Stimulated activated naive CD8-positive, alpha-beta T cell treated with anti-CD3 and anti-CD28 coated beads, Interleukin-15, Interleukin-2, amounts not matched to agents 100 ng/mL and 50 ng/mL, for 24 hours (primary cell): ENCODE measurements around the gene SH3RF2.
"Not testable (repeated sequence)": the region's sequence is repeated elsewhere in the genome, so short reads cannot be mapped to it uniquely, and the experiment has no call there.

Experiments
- H3K27ac Mint-ChIP-seq: one replicate; pipeline ENCODE4 v1.8.0; 2021; ENCODE audit warnings: mild to moderate bottlenecking, mixed read lengths
- H3K27me3 Mint-ChIP-seq: one replicate; pipeline ENCODE4 v1.8.0; 2021; ENCODE audit warnings: mixed read lengths
- H3K36me3 Mint-ChIP-seq: one replicate; pipeline ENCODE4 v1.8.0; 2021; ENCODE audit warnings: low read depth, mixed read lengths
- H3K4me1 Mint-ChIP-seq: one replicate; pipeline ENCODE4 v1.8.0; 2021; ENCODE audit warnings: low read depth, mixed read lengths
- H3K4me3 Mint-ChIP-seq: one replicate; pipeline ENCODE4 v1.8.0; 2021; ENCODE audit warnings: mild to moderate bottlenecking, mixed read lengths
- H3K9me3 Mint-ChIP-seq: one replicate; pipeline ENCODE4 v1.8.0; 2021; ENCODE audit warnings: mixed read lengths

Gene SH3RF2

GRCh38 chr5:145988993-145989392 is 52.6 kb downstream of the SH3RF2 start:
- H3K27ac Mint-ChIP-seq = no peak overlapping the region
- H3K4me3 Mint-ChIP-seq = no peak overlapping the region
- no peaks in the 10 kb centered on the region for H3K36me3 Mint-ChIP-seq
- no peaks in the 10 kb centered on the region for H3K4me1 Mint-ChIP-seq
- H3K27me3 Mint-ChIP-seq = peaks cover 5% of the 10 kb centered on the region
- peaks cover 3% of the 10 kb centered on the region for H3K9me3 Mint-ChIP-seq

DNA sequence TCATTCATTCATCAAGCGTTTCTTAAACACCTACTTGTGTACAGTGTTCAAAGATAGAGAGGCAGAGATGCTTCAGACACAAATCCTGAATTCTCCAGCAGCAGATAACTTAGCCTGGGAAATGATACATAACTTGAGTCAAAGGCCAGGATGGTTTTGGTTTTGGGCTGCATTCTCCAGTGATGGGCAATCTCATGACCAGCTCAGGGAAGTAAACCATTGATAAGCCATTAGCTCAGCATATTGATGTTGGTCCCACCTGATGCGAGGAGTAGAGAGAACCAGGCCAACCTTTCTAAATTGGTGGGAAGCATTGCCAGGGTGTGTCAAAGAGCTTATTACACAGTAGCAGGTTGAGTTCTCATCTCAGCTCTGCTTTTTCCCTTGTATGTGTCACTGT is 53.0 kb downstream of the SH3RF2 start:
- H3K27me3 Mint-ChIP-seq = peaks cover 4% of the 10 kb centered on the region
- no peaks in the 10 kb centered on the region for H3K4me1 Mint-ChIP-seq
- H3K27ac Mint-ChIP-seq = no peak overlapping the region
- H3K36me3 Mint-ChIP-seq = no peaks in the 10 kb centered on the region
- H3K9me3 Mint-ChIP-seq = peaks cover 7% of the 10 kb centered on the region
- no peak overlapping the region for H3K4me3 Mint-ChIP-seq

GRCh38 chr5:145990170-145990569 is 53.8 kb downstream of the SH3RF2 start:
- Mint-ChIP-seq H3K9me3 (peaks cover 7% of the 10 kb centered on the region), H3K27me3 (peaks cover 4% of the 10 kb centered on the region), H3K27ac (no peak overlapping the region), H3K4me1 (no peaks in the 10 kb centered on the region), H3K4me3 (no peak overlapping the region), H3K36me3 (no peaks in the 10 kb centered on the region)

- H3K9me3 Mint-ChIP-seq = peaks cover 7% of the 10 kb centered on the region
- peaks cover 4% of the 10 kb centered on the region for H3K27me3 Mint-ChIP-seq
- H3K4me1 Mint-ChIP-seq = no peaks in the 10 kb centered on the region
- no peaks in the 10 kb centered on the region for H3K36me3 Mint-ChIP-seq
- H3K27ac Mint-ChIP-seq = no peak overlapping the region
- no peak overlapping the region for H3K4me3 Mint-ChIP-seq
Observed at GRCh38 chr5:145991044-145991575, 54.7 kb downstream of the SH3RF2 start.

DNA sequence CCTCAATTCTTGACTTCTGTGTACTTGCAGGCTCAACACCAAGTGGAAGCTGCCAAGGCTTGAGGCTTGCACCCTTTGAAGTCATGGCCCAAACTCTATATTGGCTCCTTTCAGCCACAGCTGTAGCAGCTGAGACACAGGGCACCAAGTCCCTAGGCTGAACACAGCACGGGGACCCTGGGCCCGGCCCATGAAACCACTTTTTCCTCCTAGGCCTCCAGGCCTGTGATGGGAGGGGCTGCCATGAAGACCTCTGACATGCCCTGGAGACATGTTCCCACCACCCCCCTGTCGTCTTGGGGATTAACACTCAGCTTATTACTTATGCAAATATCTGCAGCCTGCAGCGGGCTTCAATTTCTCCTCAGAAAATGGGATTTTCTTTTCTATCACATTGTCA is 57.2 kb downstream of the SH3RF2 start:
- H3K4me1 Mint-ChIP-seq, H3K27ac Mint-ChIP-seq, H3K36me3 Mint-ChIP-seq: not testable (repeated sequence)

GRCh38 chr5:145996135-145996534 is 59.8 kb downstream of the SH3RF2 start:
- Mint-ChIP-seq H3K4me1 (no peaks in the 10 kb centered on the region), H3K9me3 (peaks cover 7% of the 10 kb centered on the region), H3K27ac (no peak overlapping the region)

More for the DNA sequence above, 57.2 kb downstream of the SH3RF2 start:
- H3K4me3 Mint-ChIP-seq, H3K9me3 Mint-ChIP-seq, H3K27me3 Mint-ChIP-seq: not testable (repeated sequence)

DNA sequence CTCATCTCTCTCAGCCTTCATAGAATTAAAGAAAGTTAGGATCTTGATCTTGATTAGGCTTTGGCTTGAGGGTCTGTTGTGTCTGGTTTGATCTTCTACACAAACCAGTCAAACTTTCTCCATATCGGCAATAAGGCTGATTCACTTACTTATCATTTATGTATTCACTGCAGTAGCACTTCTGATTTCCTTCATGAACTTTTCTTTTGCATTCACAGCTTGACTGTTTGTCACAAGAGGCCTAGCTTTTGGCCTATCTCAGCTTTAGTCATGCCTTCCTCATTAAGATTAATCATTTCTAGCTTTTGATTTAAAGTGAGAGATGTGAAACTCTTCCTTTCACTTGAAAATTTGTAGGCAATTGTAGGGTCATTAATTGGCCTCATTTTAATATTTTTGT is 62.8 kb downstream of the SH3RF2 start:
- H3K27me3 Mint-ChIP-seq = peaks cover 8% of the 10 kb centered on the region
- H3K9me3 Mint-ChIP-seq = peaks cover 2% of the 10 kb centered on the region
- H3K36me3 Mint-ChIP-seq = no peaks in the 10 kb centered on the region
- H3K4me3 Mint-ChIP-seq = no peak overlapping the region
- H3K4me1 Mint-ChIP-seq = no peaks in the 10 kb centered on the region
- H3K27ac Mint-ChIP-seq = no peak overlapping the region

More at GRCh38 chr5:145996135-145996534, 59.8 kb downstream of the SH3RF2 start:
- peaks cover 3% of the 10 kb centered on the region for H3K27me3 Mint-ChIP-seq
- H3K36me3 Mint-ChIP-seq = no peaks in the 10 kb centered on the region
- no peak overlapping the region for H3K4me3 Mint-ChIP-seq

- H3K4me3 Mint-ChIP-seq = no peak overlapping the region
- no peaks in the 10 kb centered on the region for H3K4me1 Mint-ChIP-seq
- H3K27me3 Mint-ChIP-seq = peaks cover 8% of the 10 kb centered on the region
- no peaks in the 10 kb centered on the region for H3K9me3 Mint-ChIP-seq
- no peaks in the 10 kb centered on the region for H3K36me3 Mint-ChIP-seq
- H3K27ac Mint-ChIP-seq = no peak overlapping the region
Observed at GRCh38 chr5:146000072-146000471, 63.7 kb downstream of the SH3RF2 start.

- Mint-ChIP-seq H3K27me3 (peaks cover 8% of the 10 kb centered on the region), H3K4me1 (no peaks in the 10 kb centered on the region), H3K9me3 (no peaks in the 10 kb centered on the region), H3K4me3 (no peak overlapping the region), H3K36me3 (no peaks in the 10 kb centered on the region), H3K27ac (no peak overlapping the region)
Observed at GRCh38 chr5:146001544-146002190, 65.3 kb downstream of the SH3RF2 start.

GRCh38 chr5:146002491-146002890 is 66.1 kb downstream of the SH3RF2 start:
- Mint-ChIP-seq H3K4me1 (no peaks in the 10 kb centered on the region), H3K9me3 (no peaks in the 10 kb centered on the region), H3K36me3 (no peaks in the 10 kb centered on the region), H3K27ac (no peak overlapping the region), H3K4me3 (no peak overlapping the region), H3K27me3 (peaks cover 13% of the 10 kb centered on the region)

DNA sequence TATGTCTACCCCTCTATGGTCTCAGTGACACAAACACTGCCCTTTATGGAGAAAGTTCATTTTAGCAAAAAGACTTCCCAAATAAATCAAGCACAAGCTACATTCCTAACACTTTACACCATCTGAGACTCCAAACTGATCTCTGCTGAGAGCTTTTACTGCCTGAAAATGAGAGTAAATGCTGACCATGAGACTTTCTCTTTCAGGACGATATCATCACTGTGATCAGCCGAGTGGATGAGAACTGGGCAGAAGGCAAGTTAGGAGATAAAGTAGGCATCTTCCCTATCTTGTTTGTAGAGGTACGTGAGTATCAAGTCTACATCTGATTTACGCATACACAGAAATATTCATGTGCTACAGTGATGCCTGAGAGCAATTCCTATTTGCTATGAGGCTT is 67.5 kb downstream of the SH3RF2 start:
- H3K4me1 Mint-ChIP-seq = no peaks in the 10 kb centered on the region
- no peaks in the 10 kb centered on the region for H3K36me3 Mint-ChIP-seq
- H3K27ac Mint-ChIP-seq = no peak overlapping the region
- no peaks in the 10 kb centered on the region for H3K9me3 Mint-ChIP-seq
- no peak overlapping the region for H3K4me3 Mint-ChIP-seq
- H3K27me3 Mint-ChIP-seq = peaks cover 13% of the 10 kb centered on the region

GRCh38 chr5:146005264-146005663 is 68.9 kb downstream of the SH3RF2 start:
- Mint-ChIP-seq H3K27me3 (peaks cover 13% of the 10 kb centered on the region), H3K36me3 (no peaks in the 10 kb centered on the region), H3K27ac (no peak overlapping the region), H3K4me1 (no peaks in the 10 kb centered on the region), H3K4me3 (no peak overlapping the region), H3K9me3 (no peaks in the 10 kb centered on the region)

DNA sequence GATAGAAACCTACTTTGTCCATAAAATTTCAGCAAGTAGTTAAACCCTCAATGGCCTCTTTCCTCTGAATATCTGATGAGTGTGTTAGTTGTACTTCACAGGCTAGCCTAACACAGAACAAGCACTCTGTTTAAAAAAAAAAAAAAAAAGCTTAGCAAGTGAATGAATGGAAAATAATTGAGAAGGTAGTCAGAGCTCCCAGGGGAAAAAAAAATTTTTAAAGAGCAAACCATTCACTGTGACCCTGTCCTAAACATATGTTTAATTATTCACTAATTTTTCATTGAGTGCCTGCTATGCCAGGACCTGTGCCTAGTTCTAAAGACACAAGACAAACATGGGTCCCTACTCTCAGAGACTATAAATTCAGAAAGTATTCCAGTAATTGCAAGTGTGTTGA is 69.3 kb downstream of the SH3RF2 start:
- Mint-ChIP-seq H3K27me3 (peaks cover 13% of the 10 kb centered on the region), H3K36me3 (no peaks in the 10 kb centered on the region), H3K9me3 (no peaks in the 10 kb centered on the region), H3K27ac (no peak overlapping the region), H3K4me3 (no peak overlapping the region), H3K4me1 (no peaks in the 10 kb centered on the region)

DNA sequence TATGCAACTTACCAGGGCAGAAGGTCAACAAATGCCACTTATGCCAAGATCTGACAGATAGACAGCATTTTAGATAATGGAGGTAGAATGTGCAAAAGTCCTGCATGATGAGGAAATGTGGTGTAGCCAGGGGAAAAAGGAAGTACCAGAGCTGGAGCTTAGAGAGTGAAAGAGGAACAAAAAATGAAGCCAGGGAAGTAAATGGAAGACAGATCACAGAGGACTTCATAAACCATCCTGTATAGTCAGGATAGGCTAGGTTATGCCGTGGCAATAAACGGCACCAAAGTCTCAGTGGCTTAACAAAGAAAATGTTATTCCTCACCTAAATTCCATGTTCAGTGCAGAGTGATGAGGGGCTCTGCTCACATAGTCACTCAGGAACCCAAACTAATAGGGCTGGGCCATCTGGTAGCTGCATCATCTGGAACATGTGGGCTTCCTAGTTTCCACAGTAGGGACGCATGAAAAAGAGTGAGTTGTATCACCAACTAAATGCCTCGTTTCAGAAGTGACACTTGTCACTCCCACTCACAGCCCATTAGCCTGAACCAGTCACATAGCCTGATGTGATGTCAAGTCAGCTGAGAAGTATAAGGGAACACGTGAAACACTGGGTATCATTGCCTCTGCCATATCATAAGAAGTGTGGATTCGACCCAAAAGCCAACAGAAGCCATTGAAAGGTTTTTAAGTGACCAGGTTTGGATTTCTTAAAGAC is 70.3 kb downstream of the SH3RF2 start:
- peaks cover 10% of the 10 kb centered on the region for H3K27me3 Mint-ChIP-seq
- H3K36me3 Mint-ChIP-seq = no peaks in the 10 kb centered on the region
- H3K27ac Mint-ChIP-seq = no peak overlapping the region
- no peaks in the 10 kb centered on the region for H3K9me3 Mint-ChIP-seq
- H3K4me3 Mint-ChIP-seq = no peak overlapping the region
- no peaks in the 10 kb centered on the region for H3K4me1 Mint-ChIP-seq

DNA sequence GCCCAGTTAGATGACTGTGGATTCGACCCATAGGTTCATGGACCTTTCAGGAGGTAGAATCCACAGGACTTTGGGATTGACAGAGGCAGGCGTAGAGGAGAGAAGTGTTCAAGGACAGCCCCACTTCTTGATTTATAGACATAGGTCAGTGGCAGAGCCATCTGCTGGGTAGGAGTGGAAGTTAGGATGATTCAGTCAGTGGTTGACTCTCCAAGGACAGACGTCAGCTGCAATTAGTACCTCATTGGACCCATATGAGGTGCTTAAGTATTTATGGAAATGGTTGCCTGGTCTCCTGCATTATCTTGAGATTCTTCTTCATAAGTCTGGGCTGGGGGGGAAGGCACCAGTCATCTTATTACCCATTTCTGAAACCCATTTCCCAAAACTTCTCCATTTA is 70.9 kb downstream of the SH3RF2 start:
- Mint-ChIP-seq H3K27ac (no peak overlapping the region), H3K9me3 (no peaks in the 10 kb centered on the region), H3K4me3 (no peak overlapping the region), H3K4me1 (no peaks in the 10 kb centered on the region), H3K36me3 (no peaks in the 10 kb centered on the region), H3K27me3 (peaks cover 10% of the 10 kb centered on the region)
